ENCODE data around the gene PIP5K1C. TPM values are rescaled to one million over a fixed set of nuclear protein-coding genes. Genes with fewer than 3 reads are reported as not detected.

The PIP5K1C gene
- total RNA-seq, 1 experiment from 2014 or later, result 13.3 TPM

DNA sequence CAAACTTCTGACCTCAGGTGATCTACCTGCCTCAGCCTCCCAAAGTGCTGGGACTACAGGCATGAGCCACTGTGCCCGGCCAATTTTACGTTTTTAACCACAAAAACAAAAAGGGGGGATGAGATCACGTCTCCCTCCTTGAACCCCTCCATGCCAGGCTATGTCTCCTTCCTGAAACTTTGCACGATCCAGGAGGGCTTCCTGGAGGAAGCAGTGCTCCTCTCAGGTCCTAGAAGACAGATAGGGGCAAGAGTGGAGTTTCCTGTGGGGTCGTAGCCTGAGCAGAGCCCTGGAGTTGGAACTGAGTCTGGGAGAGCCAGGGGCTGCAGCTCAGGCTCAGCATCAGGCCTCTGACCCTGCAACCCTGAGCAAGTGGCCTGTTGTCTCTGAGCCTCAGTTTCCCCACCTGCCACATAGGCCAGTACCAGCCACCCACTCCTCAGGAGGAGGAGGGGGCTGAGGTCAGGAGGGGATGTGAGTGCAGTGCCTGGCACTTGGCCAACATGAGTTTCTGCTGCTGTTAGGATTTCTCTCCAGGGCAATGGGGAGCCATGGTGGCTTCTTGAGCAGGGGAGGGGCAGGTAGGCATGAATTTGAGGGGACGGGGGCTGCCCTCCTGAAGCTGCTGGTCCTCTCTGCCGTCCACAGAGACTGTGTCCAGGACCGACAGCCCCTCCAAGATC, 45.2 kb upstream of the PIP5K1C start:
- no peak for TF ChIP-seq CTCF (IDR thresholded peaks at IDR 0.05; ENCODE audit: unreplicated experiment)
- no peak overlapping the region for H3K27ac Mint-ChIP-seq (ENCODE audit: low read depth, unreplicated experiment)
- BruUV-seq (replicated peaks), result no TSS peak
- ChIA-PET CTCF (no interaction called here), POLR2A (no interaction called here)
- no peak overlapping the region for H3K4me3 Mint-ChIP-seq (ENCODE audit: unreplicated experiment)
- no peaks in the 10 kb centered on the region for H3K4me1 Mint-ChIP-seq (ENCODE audit: insufficient read depth, unreplicated experiment)
- no peaks in the 10 kb centered on the region for H3K36me3 Mint-ChIP-seq (ENCODE audit: insufficient read depth, unreplicated experiment)
- H3K27me3 Mint-ChIP-seq (ENCODE audit: insufficient read depth, unreplicated experiment), result no peaks in the 10 kb centered on the region
- intact Hi-C loops (cut with micrococcal nuclease), result no loop called here
- H3K9me3 Mint-ChIP-seq (ENCODE audit: unreplicated experiment), result no peaks in the 10 kb centered on the region
- DNase-seq (ENCODE audit: unreplicated experiment), result no peak

GRCh38 chr19:3743486-3743885, 43.2 kb upstream of the PIP5K1C start:
- Mint-ChIP-seq H3K27ac (ENCODE audit: low read depth, unreplicated experiment) (no peak overlapping the region), H3K36me3 (ENCODE audit: insufficient read depth, unreplicated experiment) (no peaks in the 10 kb centered on the region), H3K9me3 (ENCODE audit: unreplicated experiment) (no peaks in the 10 kb centered on the region), H3K27me3 (ENCODE audit: insufficient read depth, unreplicated experiment) (no peaks in the 10 kb centered on the region), H3K4me1 (ENCODE audit: insufficient read depth, unreplicated experiment) (no peaks in the 10 kb centered on the region), H3K4me3 (ENCODE audit: unreplicated experiment) (no peak overlapping the region)
- ChIA-PET POLR2A (no interaction called here), CTCF (interaction anchor here (0.6 kb wide), 1 partner anchor 33 kb away, joined by 3 read pairs; no protein-coding TSS in a partner anchor)
- no TSS peak for BruUV-seq (replicated peaks)
- intact Hi-C loops (cut with micrococcal nuclease), result no loop called here
- peak; percentile 16 for DNase-seq (ENCODE audit: unreplicated experiment)
- TF ChIP-seq CTCF (IDR thresholded peaks at IDR 0.05; ENCODE audit: unreplicated experiment), result no peak

DNA sequence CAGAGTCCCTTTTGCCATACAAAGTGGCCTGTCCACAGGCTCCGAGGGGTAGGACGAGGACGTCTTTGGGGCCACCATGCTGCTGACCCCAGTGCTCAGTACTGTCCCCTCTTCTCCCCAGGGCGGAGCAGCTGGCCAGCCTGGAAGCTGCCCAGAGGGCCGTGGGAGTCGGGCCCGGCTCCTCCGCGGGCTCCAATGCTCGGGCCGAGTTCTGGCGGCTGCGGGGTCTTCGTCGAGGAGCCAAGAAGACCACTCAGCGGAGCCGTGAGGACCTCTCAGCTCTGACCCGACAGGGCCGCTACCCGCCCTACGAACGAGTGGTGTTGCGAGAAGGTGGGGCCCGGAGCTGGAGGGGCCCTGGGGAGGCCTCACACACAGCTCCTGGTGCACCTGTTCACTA, 40.2 kb upstream of the PIP5K1C start:
- TF ChIP-seq CTCF (IDR thresholded peaks at IDR 0.05; ENCODE audit: unreplicated experiment), result no peak
- DNase-seq (ENCODE audit: unreplicated experiment), result no peak
- H3K36me3 Mint-ChIP-seq (ENCODE audit: insufficient read depth, unreplicated experiment), result no peaks in the 10 kb centered on the region
- no peak overlapping the region for H3K27ac Mint-ChIP-seq (ENCODE audit: low read depth, unreplicated experiment)
- intact Hi-C loops (cut with micrococcal nuclease), result no loop called here
- CTCF ChIA-PET, result interaction anchor here (0.6 kb wide), 1 partner anchor 14 kb away, joined by 3 read pairs; no protein-coding TSS in a partner anchor
- H3K4me1 Mint-ChIP-seq (ENCODE audit: insufficient read depth, unreplicated experiment), result no peaks in the 10 kb centered on the region
- peaks cover 11% of the 10 kb centered on the region for H3K27me3 Mint-ChIP-seq (ENCODE audit: insufficient read depth, unreplicated experiment)
- no peak overlapping the region for H3K4me3 Mint-ChIP-seq (ENCODE audit: unreplicated experiment)
- H3K9me3 Mint-ChIP-seq (ENCODE audit: unreplicated experiment), result no peaks in the 10 kb centered on the region
- no TSS peak for BruUV-seq (replicated peaks)
- POLR2A ChIA-PET, result no interaction called here

DNA sequence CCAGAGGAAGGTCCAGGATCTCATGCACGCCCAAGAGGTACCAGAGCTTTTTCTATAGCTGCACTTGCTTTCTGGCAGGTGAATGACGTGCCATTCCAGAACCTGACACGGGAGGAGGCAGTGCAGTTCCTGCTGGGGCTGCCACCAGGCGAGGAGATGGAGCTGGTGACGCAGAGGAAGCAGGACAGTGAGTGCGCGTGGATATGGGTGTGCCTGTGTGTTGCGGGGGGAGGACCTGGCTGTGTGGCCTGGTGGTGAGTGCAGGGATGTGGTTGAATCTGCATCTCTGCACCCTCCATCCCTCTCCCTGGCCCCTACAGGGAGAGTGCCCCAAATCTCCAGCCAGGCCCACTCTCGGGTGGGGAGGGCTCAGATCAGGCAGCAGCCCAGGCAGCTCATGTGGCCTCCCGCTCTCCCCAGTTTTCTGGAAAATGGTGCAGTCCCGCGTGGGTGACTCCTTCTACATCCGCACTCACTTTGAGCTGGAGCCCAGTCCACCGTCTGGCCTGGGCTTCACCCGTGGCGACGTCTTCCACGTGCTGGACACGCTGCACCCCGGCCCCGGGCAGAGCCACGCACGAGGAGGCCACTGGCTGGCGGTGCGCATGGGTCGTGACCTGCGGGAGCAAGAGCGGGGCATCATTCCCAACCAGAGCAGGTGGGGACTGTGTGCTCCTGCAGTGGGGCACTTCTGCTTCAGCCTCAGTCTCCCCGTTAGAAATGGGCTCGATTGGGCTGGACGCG, 38.4 kb upstream of the PIP5K1C start:
- TF ChIP-seq CTCF (IDR thresholded peaks at IDR 0.05; ENCODE audit: unreplicated experiment), result no peak
- Mint-ChIP-seq H3K36me3 (ENCODE audit: insufficient read depth, unreplicated experiment) (no peaks in the 10 kb centered on the region), H3K9me3 (ENCODE audit: unreplicated experiment) (no peaks in the 10 kb centered on the region), H3K4me1 (ENCODE audit: insufficient read depth, unreplicated experiment) (no peaks in the 10 kb centered on the region), H3K27ac (ENCODE audit: low read depth, unreplicated experiment) (no peak overlapping the region), H3K27me3 (ENCODE audit: insufficient read depth, unreplicated experiment) (peaks cover 11% of the 10 kb centered on the region), H3K4me3 (ENCODE audit: unreplicated experiment) (no peak overlapping the region)
- intact Hi-C loops (cut with micrococcal nuclease), result no loop called here
- no peak for DNase-seq (ENCODE audit: unreplicated experiment)
- ChIA-PET POLR2A (interaction anchor here (0.8 kb wide), 1 partner anchor 24 kb away, joined by 3 read pairs; the partner anchor contains the start of gene MRPL54), CTCF (interaction anchor here (0.6 to 1.5 kb wide), 3 partner anchors 48 to 127 kb away, joined by 3 to 6 read pairs (median 4); no protein-coding TSS in a partner anchor)
- no TSS peak for BruUV-seq (replicated peaks)

All from MCF 10A (cell line).